Measurements from ENCODE around the gene SACM1L.

DNA sequence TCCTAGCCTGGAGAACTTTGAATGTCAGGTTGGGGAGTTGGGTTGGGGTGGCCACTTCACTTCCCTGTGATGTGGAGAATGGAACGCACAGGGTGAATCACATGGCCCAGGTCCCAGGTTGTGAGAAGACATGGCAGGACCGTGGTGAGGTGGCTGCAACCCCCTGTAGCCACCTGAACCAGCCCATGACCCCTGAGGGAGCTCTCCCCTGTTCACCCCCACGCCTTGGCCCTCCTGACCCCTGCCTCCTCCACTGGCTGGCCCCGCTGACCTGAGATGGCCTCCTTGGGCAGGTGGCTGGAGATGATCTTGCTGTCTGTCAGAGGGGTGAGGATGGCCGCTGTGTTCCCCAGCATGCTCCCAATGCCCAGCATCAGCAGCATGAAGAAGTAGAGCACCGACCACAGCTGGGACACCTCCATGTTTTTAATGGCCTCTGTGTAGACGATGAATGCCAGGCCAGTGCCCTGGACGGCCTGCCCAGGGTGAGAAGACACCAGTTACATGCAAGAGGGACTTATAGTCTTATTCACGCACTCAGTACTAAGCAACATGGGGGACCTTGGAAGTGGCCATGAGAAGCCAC is 76.2 kb downstream of the SACM1L start:
- TF ChIP-seq EZH2 (IDR thresholded peaks at IDR 0.05) (no peak), POLR2AphosphoS5 (IDR thresholded peaks at IDR 0.05; ENCODE audit: borderline replicate concordance, low read depth, low read length) (no peak)
